OCI-LY7 (cell line): ENCODE results near the gene ZNF593. TPM values are rescaled to one million over a fixed set of nuclear protein-coding genes. Genes with fewer than 3 reads are reported as not detected.

ENCODE experiments used
- BruUV-seq: library from RNA; stranded (reverse); fragments of 400-500 nt; replicated peaks from 2 replicates; lab custom pipeline; 2021; lab: Mats Ljungman, UMichigan
- CTCF ChIA-PET: fragments of 300-600 bp; sonication (Branson Sonifier 250); formaldehyde crosslinking; loops from one replicate; lab custom pipeline; 2022; ENCODE audit warnings: antibody characterized with exemption; ENCODE audit not compliant: unreplicated experiment; lab: Charles Lee
- POLR2A ChIA-PET: fragments of 300-600 bp; sonication (Branson Sonifier 250); formaldehyde crosslinking; loops from one replicate; lab custom pipeline; 2022; ENCODE audit warnings: antibody characterized with exemption; lab: Charles Lee
- DNase-seq: peaks from one replicate; pipeline ENCODE4 v3.0.0-alpha.2; 2015; ENCODE audit warnings: low spot score
- H2AFZ ChIP-seq: fragments of 200-600 bp; sonication (generic), shearing (Covaris generic); 2 replicates; pipeline ENCODE4 v1.6.1; 2014; ENCODE audit warnings: mild to moderate bottlenecking, antibody characterized with exemption, low read length, moderate library complexity
- H3K27ac ChIP-seq: fragments of 200-600 bp; sonication (generic); 2 replicates; pipeline ENCODE4 v1.5.1; 2014; ENCODE audit warnings: mixed run types, low read depth, mild to moderate bottlenecking, moderate library complexity, low read length, inconsistent platforms; ENCODE audit not compliant: poor library complexity, severe bottlenecking
- H3K36me3 ChIP-seq: fragments of 200-600 bp; sonication (generic); 2 replicates; pipeline ENCODE4 v1.6.1; 2014; ENCODE audit warnings: mild to moderate bottlenecking, antibody characterized with exemption, low read length, moderate library complexity, mixed read lengths; ENCODE audit not compliant: insufficient read depth
- H3K4me1 ChIP-seq: fragments of 200-600 bp; sonication (generic); 2 replicates; pipeline ENCODE4 v1.5.1; 2014; ENCODE audit warnings: mild to moderate bottlenecking, low read length; ENCODE audit not compliant: insufficient read depth, poor library complexity, severe bottlenecking
- H3K4me2 ChIP-seq: fragments of 200-600 bp; sonication (generic); 2 replicates; pipeline ENCODE4 v1.6.1; 2014; ENCODE audit warnings: mild to moderate bottlenecking, low read length
- H3K4me3 ChIP-seq: fragments of 200-600 bp; sonication (generic); 2 replicates; pipeline ENCODE4 v1.5.1; 2014; ENCODE audit warnings: mild to moderate bottlenecking, low read depth, low read length; ENCODE audit not compliant: poor library complexity, severe bottlenecking
- H3K79me2 ChIP-seq: fragments of 200-600 bp; sonication (generic); 2 replicates; pipeline ENCODE4 v1.6.1; 2016; ENCODE audit warnings: low read depth, mild to moderate bottlenecking, low read length, moderate library complexity, mixed read lengths; ENCODE audit not compliant: insufficient read depth
- H3K9me2 ChIP-seq: fragments of 200-600 bp; sonication (generic); 2 replicates; pipeline ENCODE4 v1.6.1; 2016; ENCODE audit warnings: mild to moderate bottlenecking, low read length, mixed read lengths; ENCODE audit not compliant: insufficient read depth
- H3K9me3 ChIP-seq: fragments of 200-600 bp; sonication (generic); 2 replicates; pipeline ENCODE4 v1.6.1; 2014; ENCODE audit warnings: mild to moderate bottlenecking, mixed run types, low read length, mixed read lengths
- H4K20me1 ChIP-seq: fragments of 200-600 bp; sonication (generic); 2 replicates; pipeline ENCODE4 v1.6.1; 2014; ENCODE audit warnings: mild to moderate bottlenecking, antibody characterized with exemption, low read length, moderate library complexity, mixed read lengths; ENCODE audit not compliant: insufficient read depth
- EZH2phosphoT487 ChIP-seq: fragments of 200-600 bp; sonication (generic); IDR thresholded peaks from 2 replicates; pipeline ENCODE4 v1.6.1; 2018; ENCODE audit warnings: low read depth, borderline replicate concordance, mild to moderate bottlenecking, mixed run types, antibody characterized with exemption, low read length, moderate library complexity, mixed read lengths
- intact Hi-C: fragments of 100-400 bp; cut with micrococcal nuclease; formaldehyde crosslinking; loops from one replicate; pipeline ENCODE4 v1.10.0; 2022; ENCODE audit not compliant: unreplicated experiment
- total RNA-seq, 2 experiments: library from RNA; depleted of rRNA in 1 of 2; stranded (reverse); fragments of >200 nt in 1 of 2; shearing (Covaris generic) in 1 of 2; gene quantifications; 2 replicates each; pipeline ENCODE4 v1.2.3, GENCODE V29; 2014 to 2022
- TF ChIP-seq, protein P1 (sequence below): fragments of 200-600 bp; sonication (generic); conservative IDR thresholded peaks from 2 replicates; pipeline ENCODE4 v1.5.1; 2014; ENCODE audit warnings: mild to moderate bottlenecking, antibody characterized with exemption, low read length, moderate library complexity, mixed read lengths

Gene ZNF593
- total RNA-seq, 2 experiments from 2014 or later = 42.8 to 63.6 TPM

GRCh38 chr1:26129778-26130177, 39.9 kb upstream of the ZNF593 start:
- CTCF ChIA-PET = no interaction called here
- peaks cover 30% of the 10 kb centered on the region for H3K4me1 ChIP-seq
- no peak for DNase-seq
- H3K4me3 ChIP-seq = no peak overlapping the region
- H4K20me1 ChIP-seq = no peaks in the 10 kb centered on the region
- H3K9me2 ChIP-seq = no peaks in the 10 kb centered on the region
- H2AFZ ChIP-seq = no peak overlapping the region
- POLR2A ChIA-PET = interaction anchor here (0.7 kb wide), 2 partner anchors 27 to 264 kb away, joined by 3 to 4 read pairs; no protein-coding TSS in a partner anchor
- H3K79me2 ChIP-seq = peaks cover 9% of the 10 kb centered on the region; the same call in 1 of the 2 replicates
- no peaks in the 10 kb centered on the region for H3K36me3 ChIP-seq
- no TSS peak for BruUV-seq
- no peak overlapping the region for H3K4me2 ChIP-seq
- TF ChIP-seq EZH2phosphoT487 = no peak
- TF ChIP-seq, protein P1, sequence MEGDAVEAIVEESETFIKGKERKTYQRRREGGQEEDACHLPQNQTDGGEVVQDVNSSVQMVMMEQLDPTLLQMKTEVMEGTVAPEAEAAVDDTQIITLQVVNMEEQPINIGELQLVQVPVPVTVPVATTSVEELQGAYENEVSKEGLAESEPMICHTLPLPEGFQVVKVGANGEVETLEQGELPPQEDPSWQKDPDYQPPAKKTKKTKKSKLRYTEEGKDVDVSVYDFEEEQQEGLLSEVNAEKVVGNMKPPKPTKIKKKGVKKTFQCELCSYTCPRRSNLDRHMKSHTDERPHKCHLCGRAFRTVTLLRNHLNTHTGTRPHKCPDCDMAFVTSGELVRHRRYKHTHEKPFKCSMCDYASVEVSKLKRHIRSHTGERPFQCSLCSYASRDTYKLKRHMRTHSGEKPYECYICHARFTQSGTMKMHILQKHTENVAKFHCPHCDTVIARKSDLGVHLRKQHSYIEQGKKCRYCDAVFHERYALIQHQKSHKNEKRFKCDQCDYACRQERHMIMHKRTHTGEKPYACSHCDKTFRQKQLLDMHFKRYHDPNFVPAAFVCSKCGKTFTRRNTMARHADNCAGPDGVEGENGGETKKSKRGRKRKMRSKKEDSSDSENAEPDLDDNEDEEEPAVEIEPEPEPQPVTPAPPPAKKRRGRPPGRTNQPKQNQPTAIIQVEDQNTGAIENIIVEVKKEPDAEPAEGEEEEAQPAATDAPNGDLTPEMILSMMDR = no peak
- no peak overlapping the region for H3K27ac ChIP-seq
- H3K9me3 ChIP-seq = no peaks in the 10 kb centered on the region
- intact Hi-C loops = no loop called here

DNA sequence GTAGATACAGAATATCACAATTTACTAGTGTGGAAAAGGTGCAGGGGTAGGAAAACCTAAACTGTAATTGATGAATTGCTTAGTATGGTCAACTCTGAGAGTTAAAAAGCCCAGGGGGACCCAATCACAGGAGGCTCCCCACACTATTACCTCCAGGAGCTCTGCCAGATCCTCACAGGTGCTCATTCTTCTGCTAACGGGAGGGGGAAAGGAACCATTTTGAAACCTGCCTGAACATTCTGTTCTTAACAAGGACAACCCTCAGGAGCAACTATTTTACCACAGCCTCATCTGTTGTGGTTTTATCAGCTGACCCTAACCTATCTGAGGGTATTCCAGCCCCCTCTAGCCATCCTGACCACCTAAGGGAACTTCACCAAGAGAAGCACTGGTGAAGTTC, 39.0 kb upstream of the ZNF593 start:
- BruUV-seq = no TSS peak
- ChIA-PET POLR2A (interaction anchor here (0.7 kb wide), 2 partner anchors 65 to 650 kb away, joined by 3 to 5 read pairs; no protein-coding TSS in a partner anchor), CTCF (no interaction called here)
- no peaks in the 10 kb centered on the region for H4K20me1 ChIP-seq
- no peaks in the 10 kb centered on the region for H3K9me3 ChIP-seq
- H3K4me1 ChIP-seq = peaks cover 21% of the 10 kb centered on the region
- no peak overlapping the region for H3K27ac ChIP-seq
- no peaks in the 10 kb centered on the region for H3K9me2 ChIP-seq
- intact Hi-C loops = no loop called here
- H3K36me3 ChIP-seq = no peaks in the 10 kb centered on the region
- no peak overlapping the region for H3K4me3 ChIP-seq
- DNase-seq = no peak
- H2AFZ ChIP-seq = no peak overlapping the region
- no peak overlapping the region for H3K4me2 ChIP-seq
- TF ChIP-seq, protein P1 = no peak
- TF ChIP-seq EZH2phosphoT487 = no peak
- peaks cover 2% of the 10 kb centered on the region; the same call in 1 of the 2 replicates for H3K79me2 ChIP-seq

- no TSS peak for BruUV-seq
- Histone ChIP-seq H2AFZ (no peak overlapping the region), H3K9me3 (no peaks in the 10 kb centered on the region), H3K4me2 (no peak overlapping the region), H3K9me2 (no peaks in the 10 kb centered on the region), H3K27ac (no peak overlapping the region), H4K20me1 (no peaks in the 10 kb centered on the region), H3K79me2 (no peaks in the 10 kb centered on the region), H3K4me3 (no peak overlapping the region), H3K4me1 (peaks cover 5% of the 10 kb centered on the region), H3K36me3 (no peaks in the 10 kb centered on the region)
- ChIA-PET POLR2A (no interaction called here), CTCF (no interaction called here)
- no peak for DNase-seq
- TF ChIP-seq, protein P1 = no peak
- no peak for TF ChIP-seq EZH2phosphoT487
- intact Hi-C loops = no loop called here
Observed at GRCh38 chr1:26132128-26132833, 37.4 kb upstream of the ZNF593 start.
